H1 (cell line): Measurements from ENCODE around the gene FMNL1. TPM values are rescaled to one million over a fixed set of nuclear protein-coding genes. Genes with fewer than 3 reads are reported as not detected.

Source experiments
- CTCF ChIA-PET: fragments of 300-600 bp; sonication (Branson Sonifier 250); formaldehyde crosslinking; loops from one replicate; lab custom pipeline; 2021; ENCODE audit not compliant: partially characterized antibody; lab: Charles Lee
- POLR2A ChIA-PET: fragments of 300-600 bp; sonication (Branson Sonifier 250); formaldehyde crosslinking; loops from one replicate; lab custom pipeline; 2021; ENCODE audit warnings: inconsistent platforms; ENCODE audit not compliant: partially characterized antibody; lab: Charles Lee
- DNase-seq, 2 experiments: peaks; one replicate each; pipeline versions ENCODE4 v3.0.0 to v3.0.0-alpha.2; 2010 to 2022; ENCODE audit warnings: low spot score in 2 of 2, low read depth in 1 of 2, mixed read lengths in 1 of 2
- FAIRE-seq: peaks from 2 replicates; lab custom pipeline; 2011; peaks lifted over from hg19 to GRCh38; lab: Jason Lieb, UNC
- H2AFZ ChIP-seq: 2 replicates; pipeline ENCODE4 v1.8.1; 2012; ENCODE audit warnings: low read length, inconsistent platforms
- H2AK5ac ChIP-seq: 2 replicates; pipeline ENCODE4 v1.6.1; 2013; ENCODE audit warnings: low read depth, low read length
- H2BK120ac ChIP-seq: replicated peaks from 2 replicates; pipeline ENCODE3; 2013; ENCODE audit warnings: low read depth, low read length, inconsistent platforms
- H2BK12ac ChIP-seq: 2 replicates; pipeline ENCODE4 v1.6.1; 2013; ENCODE audit warnings: low read depth, low read length
- H2BK15ac ChIP-seq: 2 replicates; pipeline ENCODE4 v1.6.1; 2013; ENCODE audit warnings: low read length
- H2BK20ac ChIP-seq: 2 replicates; pipeline ENCODE4 v1.6.1; 2013; ENCODE audit warnings: low read length
- H2BK5ac ChIP-seq: 2 replicates; pipeline ENCODE4 v1.6.1; 2013; ENCODE audit warnings: low read depth, low read length
- H3K14ac ChIP-seq: 2 replicates; pipeline ENCODE4 v1.6.1; 2013; ENCODE audit warnings: inconsistent platforms; ENCODE audit not compliant: insufficient read length
- H3K18ac ChIP-seq: 2 replicates; pipeline ENCODE4 v1.6.1; 2013; ENCODE audit warnings: low read length; ENCODE audit errors: extremely low read depth
- H3K23ac ChIP-seq: 2 replicates; pipeline ENCODE4 v1.6.1; 2013; ENCODE audit warnings: inconsistent platforms; ENCODE audit not compliant: insufficient read length
- H3K23me2 ChIP-seq: 2 replicates; pipeline ENCODE4 v1.6.1; 2013; ENCODE audit warnings: low read depth, low read length
- H3K27ac ChIP-seq: 2 replicates; pipeline ENCODE4 v1.6.1; 2011; ENCODE audit warnings: low read depth, low read length, inconsistent platforms
- H3K27me3 ChIP-seq, 4 experiments: replicated peaks in 1 of 4; 1 replicate in 1 of 4; 2 replicates in 3 of 4; pipeline versions ENCODE4 v1.6.1 to v1.8.1; 2011 to 2013; ENCODE audit warnings: low read length in 3 of 4, mild to moderate bottlenecking in 3 of 4, inconsistent platforms in 2 of 4, mixed read lengths in 2 of 4, moderate library complexity in 1 of 4; ENCODE audit not compliant: control insufficient read depth in 3 of 4, insufficient read depth in 3 of 4; ENCODE audit errors: extremely low read depth in 1 of 4
- H3K36me3 ChIP-seq, 4 experiments: 2 replicates each; pipeline versions ENCODE4 v1.6.1 to v1.8.1; 2011 to 2013; ENCODE audit warnings: mild to moderate bottlenecking in 4 of 4, low read length in 3 of 4, moderate library complexity in 2 of 4, control low read depth in 1 of 4, inconsistent platforms in 1 of 4; ENCODE audit not compliant: insufficient read depth in 4 of 4, control insufficient read depth in 2 of 4
- H3K4ac ChIP-seq: replicated peaks from 2 replicates; pipeline ENCODE3; 2013; ENCODE audit warnings: low read length, low read depth, mixed read lengths, inconsistent platforms; ENCODE audit not compliant: insufficient read length
- H3K4me1 ChIP-seq, 4 experiments: replicated peaks in 1 of 4; 1 replicate in 1 of 4; 2 replicates in 3 of 4; pipeline versions ENCODE4 v1.6.1 to v1.8.1; 2011 to 2013; ENCODE audit warnings: low read length in 3 of 4, inconsistent platforms in 2 of 4, mixed read lengths in 1 of 4; ENCODE audit not compliant: insufficient read depth in 4 of 4, control insufficient read depth in 3 of 4
- H3K4me2 ChIP-seq, 2 experiments: 2 replicates each; pipeline versions ENCODE4 v1.6.1 to v1.8.1; 2011 to 2013; ENCODE audit warnings: low read depth in 2 of 2, low read length in 2 of 2, control low read depth in 1 of 2, inconsistent platforms in 1 of 2, mild to moderate bottlenecking in 1 of 2; ENCODE audit not compliant: insufficient read depth in 1 of 2
- H3K4me3 ChIP-seq, 4 experiments: fragments of 200-600, 300-600 bp in 1 of 4; sonication (generic), shearing (Covaris generic), sonication (Bioruptor Twin) in 1 of 4; 2 replicates each; pipeline versions ENCODE4 v1.5.1 to v1.8.1; 2011 to 2016; ENCODE audit warnings: low read length in 4 of 4, low read depth in 3 of 4, control low read depth in 2 of 4, inconsistent platforms in 2 of 4, mild to moderate bottlenecking in 2 of 4, mixed read lengths in 1 of 4, moderate library complexity in 1 of 4; ENCODE audit not compliant: insufficient read depth in 2 of 4; ENCODE audit errors: extremely low read depth in 1 of 4
- H3K56ac ChIP-seq: replicated peaks from 2 replicates; pipeline ENCODE3; 2013; ENCODE audit warnings: low read depth, mild to moderate bottlenecking, mixed read lengths, low read length, inconsistent platforms; ENCODE audit not compliant: insufficient read length
- H3K79me1 ChIP-seq: 2 replicates; pipeline ENCODE4 v1.6.1; 2013; ENCODE audit warnings: low read depth, low read length, control low read depth
- H3K79me2 ChIP-seq, 2 experiments: 2 replicates each; pipeline versions ENCODE4 v1.6.1 to v1.8.1; 2012 to 2013; ENCODE audit warnings: low read length in 2 of 2, mild to moderate bottlenecking in 2 of 2, inconsistent platforms in 1 of 2; ENCODE audit not compliant: insufficient read depth in 2 of 2, control insufficient read depth in 1 of 2
- H3K9ac ChIP-seq, 4 experiments: replicated peaks in 1 of 4; 1 replicate in 1 of 4; 2 replicates in 3 of 4; pipeline versions ENCODE4 v1.6.1 to v1.8.1; 2011 to 2013; ENCODE audit warnings: low read depth in 3 of 4, low read length in 3 of 4, control low read depth in 2 of 4, mild to moderate bottlenecking in 2 of 4, moderate library complexity in 2 of 4, inconsistent platforms in 1 of 4; ENCODE audit errors: extremely low read depth in 1 of 4
- H3K9me3 ChIP-seq, 2 experiments: 2 replicates each; pipeline versions ENCODE4 v1.6.1 to v1.8.1; 2012 to 2013; ENCODE audit warnings: mild to moderate bottlenecking in 2 of 2, moderate library complexity in 2 of 2, control low read depth in 1 of 2, inconsistent platforms in 1 of 2, low read depth in 1 of 2, low read length in 1 of 2, mixed read lengths in 1 of 2; ENCODE audit not compliant: insufficient read depth in 2 of 2
- H4K20me1 ChIP-seq, 2 experiments: replicated peaks in 1 of 2; 2 replicates each; pipeline versions ENCODE3 to v1.8.1; 2011 to 2013; ENCODE audit warnings: inconsistent platforms in 2 of 2, low read length in 2 of 2, mild to moderate bottlenecking in 1 of 2; ENCODE audit not compliant: insufficient read depth in 2 of 2, control insufficient read depth in 1 of 2
- H4K5ac ChIP-seq: 2 replicates; pipeline ENCODE4 v1.6.1; 2013; ENCODE audit warnings: low read length, low read depth, mixed read lengths, inconsistent platforms; ENCODE audit not compliant: insufficient read length
- H4K8ac ChIP-seq: 2 replicates; pipeline ENCODE4 v1.8.0; 2013; ENCODE audit warnings: mild to moderate bottlenecking, moderate library complexity, low read length, inconsistent platforms; ENCODE audit not compliant: insufficient read depth; ENCODE audit errors: extremely low read depth
- H4K91ac ChIP-seq: replicated peaks from 2 replicates; pipeline ENCODE3; 2013; ENCODE audit warnings: low read length, mixed read lengths, inconsistent platforms; ENCODE audit not compliant: insufficient read length
- BACH1 ChIP-seq: IDR thresholded peaks from 2 replicates; pipeline ENCODE4 v1.6.1; 2012; ENCODE audit warnings: low read length, improper control_type of control experiment
- CTBP2 ChIP-seq: IDR thresholded peaks from 2 replicates; pipeline ENCODE4 v1.7.0; 2011; ENCODE audit warnings: borderline replicate concordance, mild to moderate bottlenecking, moderate library complexity, mixed read lengths, low read length; ENCODE audit not compliant: insufficient read depth, insufficient read length
- JUND ChIP-seq: IDR thresholded peaks from 2 replicates; pipeline ENCODE4 v1.6.1; 2011; ENCODE audit warnings: mild to moderate bottlenecking, improper control_type of control experiment, low read length
- PHF8 ChIP-seq: fragments of 200-600 bp; sonication (generic); conservative IDR thresholded peaks from 2 replicates; pipeline ENCODE4 v1.7.1; 2012; ENCODE audit warnings: low read depth, mild to moderate bottlenecking, inconsistent platforms, low read length, moderate library complexity
- POLR2A ChIP-seq, 2 experiments: IDR thresholded peaks; 1 replicate in 1 of 2; 2 replicates in 1 of 2; pipeline ENCODE4 v1.6.1; 2011; ENCODE audit warnings: low read depth in 2 of 2, low read length in 2 of 2, mild to moderate bottlenecking in 2 of 2; ENCODE audit errors: control extremely low read depth in 1 of 2
- RFX5 ChIP-seq: IDR thresholded peaks from 2 replicates; pipeline ENCODE4 v1.6.1; 2011; ENCODE audit warnings: low read depth, low read length, improper control_type of control experiment, borderline replicate concordance
- SAP30 ChIP-seq: fragments of 300-600 bp; sonication (generic); IDR thresholded peaks from 2 replicates; pipeline ENCODE4 v1.7.1; 2012; ENCODE audit warnings: low read length, moderate library complexity, mild to moderate bottlenecking, inconsistent platforms; ENCODE audit not compliant: insufficient read depth, insufficient replicate concordance
- SIN3A ChIP-seq, 2 experiments: IDR thresholded peaks in 1 of 2; conservative IDR thresholded peaks in 1 of 2; 2 replicates each; pipeline ENCODE4 v1.6.1; 2011 to 2012; ENCODE audit warnings: low read length in 2 of 2, improper control_type of control experiment in 1 of 2, low read depth in 1 of 2, mild to moderate bottlenecking in 1 of 2
- SP2 ChIP-seq: IDR thresholded peaks from 2 replicates; pipeline ENCODE4 v1.6.1; 2012; ENCODE audit warnings: mild to moderate bottlenecking, low read length, inconsistent platforms
- TCF12 ChIP-seq: IDR thresholded peaks from 2 replicates; pipeline ENCODE4 v1.6.1; 2011; ENCODE audit warnings: low read depth, mild to moderate bottlenecking, low read length
- ZNF274 ChIP-seq: IDR thresholded peaks from 2 replicates; pipeline ENCODE4 v1.7.0; 2012; ENCODE audit warnings: low read length, borderline replicate concordance; ENCODE audit errors: extremely low read depth
- WGBS, 2 experiments: shearing (Covaris generic) in 1 of 2; methylation state at CpG; one replicate each; pipeline versions ENCODE4 v1.1.6 to v1.1.7; 2013 to 2015; ENCODE audit warnings: low lambda C conversion rate in 2 of 2, mixed read lengths in 2 of 2, inconsistent platforms in 1 of 2, low coverage in 1 of 2, missing lambda C conversion rate in 1 of 2; ENCODE audit not compliant: insufficient replicate concordance in 2 of 2, insufficient coverage in 1 of 2, insufficient read length in 1 of 2; ENCODE audit errors: extremely low coverage in 1 of 2, missing lambda C conversion rate in 1 of 2; 5-methylcytosine and 5-hydroxymethylcytosine counted together
- polyA plus RNA-seq, 7 experiments: library from polyadenylated mRNA; depleted of rRNA in 3 of 7; stranded (reverse) in 5 of 7; unstranded in 2 of 7; fragments of >200 nt in 5 of 7; fragments of 200-250 nt in 2 of 7; gene quantifications; 1 replicate in 5 of 7; 2 replicates in 1 of 7; 4 replicates in 1 of 7; pipeline versions ENCODE4 v1.2.1 to v1.2.3, GENCODE V29; 2011 to 2013; ENCODE audit warnings: missing spikeins in 2 of 7, mixed read lengths in 2 of 7
- total RNA-seq: library from RNA; stranded (reverse); fragmentation: NEBNext Ultra II Directional; extraction: Animal tissue kit (Norgen Biotek cat#: 25700); gene quantifications from 2 replicates; pipeline ENCODE4 v1.2.1, GENCODE V29; 2021
- TF ChIP-seq, protein P1 (sequence below): IDR thresholded peaks from 2 replicates; pipeline ENCODE4 v1.6.1; 2012; ENCODE audit warnings: inconsistent platforms

The FMNL1 gene
- total and polyA plus RNA-seq, 2 of the 8 experiments (the other 6 are each of a cell fraction or from before 2014, with no cell fraction given): 2.5 to 8.6 TPM

DNA sequence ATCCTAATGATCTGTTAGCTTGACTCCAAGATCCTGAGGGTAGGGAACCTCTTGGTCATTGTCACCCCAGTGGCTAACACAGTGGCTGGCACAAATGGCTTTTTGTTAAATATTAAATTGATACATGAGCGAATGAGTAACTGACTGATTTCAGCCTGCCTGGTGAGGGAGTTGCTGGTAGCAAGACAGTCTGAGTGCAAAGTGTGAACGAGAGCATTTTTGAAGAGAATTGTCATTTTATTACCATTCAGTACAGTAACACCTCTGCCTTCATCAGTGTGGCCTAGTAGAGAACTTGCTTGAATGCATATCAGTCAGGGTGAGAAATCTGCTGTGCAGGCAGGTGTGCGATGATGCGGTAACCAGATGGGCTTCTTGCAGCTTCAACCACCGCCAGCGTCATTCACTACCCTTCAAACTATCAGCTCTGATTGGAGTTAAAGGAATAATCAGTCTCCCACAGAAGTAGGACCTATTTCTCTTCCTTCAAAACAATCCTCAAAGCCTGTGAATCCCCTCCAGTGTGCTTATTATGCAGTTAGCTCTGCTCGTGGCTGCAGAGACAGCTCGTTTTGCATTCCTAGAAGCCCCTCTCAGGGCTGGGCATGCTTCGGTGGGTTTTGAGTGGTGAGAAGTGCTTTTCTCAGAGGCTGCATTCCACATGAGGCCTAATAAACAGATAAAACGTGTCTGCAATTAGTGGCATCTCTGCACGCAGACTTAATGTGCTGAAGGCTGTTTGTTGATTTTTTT lies 31.0 kb upstream of the FMNL1 start:
- H2BK120ac ChIP-seq: no peak overlapping the region
- CTCF ChIA-PET: interaction anchor here (0.7 to 3.6 kb wide), 8 partner anchors 28 to 72 kb away, joined by 3 to 22 read pairs (median 5); partner anchors contain the start of genes ACBD4, HEXIM1 and HEXIM2
- no peaks in the 10 kb centered on the region for H3K79me1 ChIP-seq
- no peaks in the 10 kb centered on the region for H4K20me1 ChIP-seq
- H2BK15ac ChIP-seq: no peak overlapping the region
- H3K4me2 ChIP-seq: no peak overlapping the region
- H4K5ac ChIP-seq: no peak overlapping the region
- H3K23me2 ChIP-seq: no peaks in the 10 kb centered on the region
- no peak overlapping the region for H3K23ac ChIP-seq
- no peak overlapping the region for H3K4me3 ChIP-seq
- no peak overlapping the region for H3K14ac ChIP-seq
- WGBS, 2 experiments: 87% methylated on average over 11 of the region's 11 CpGs; no CpG with 5 or more reads in 1 of the 2 experiments
- no peaks in the 10 kb centered on the region for H3K4me1 ChIP-seq
- H4K8ac ChIP-seq: no peak overlapping the region
- POLR2A ChIA-PET: interaction anchor here (0.8 to 2.2 kb wide), 6 partner anchors 18 to 58 kb away, joined by 3 to 19 read pairs (median 4); partner anchors contain the start of genes HEXIM1 and HEXIM2
- no peak overlapping the region for H2AFZ ChIP-seq
- H4K91ac ChIP-seq: no peak overlapping the region
- H3K9ac ChIP-seq: no peak overlapping the region
- H3K27ac ChIP-seq: no peak overlapping the region
- no peak overlapping the region for H3K56ac ChIP-seq
- H3K4ac ChIP-seq: no peak overlapping the region
- DNase-seq (no peak), FAIRE-seq (no peak)
- no peak overlapping the region for H2BK12ac ChIP-seq
- H3K18ac ChIP-seq: no peak overlapping the region
- no peaks in the 10 kb centered on the region for H3K9me3 ChIP-seq
- H2BK20ac ChIP-seq: no peak overlapping the region
- no peaks in the 10 kb centered on the region for H3K79me2 ChIP-seq
- H3K36me3 ChIP-seq: no peaks in the 10 kb centered on the region
- H2BK5ac ChIP-seq: no peak overlapping the region
- H3K27me3 ChIP-seq: no peaks in the 10 kb centered on the region
- H2AK5ac ChIP-seq: no peak overlapping the region
- no peak for TF ChIP-seq TCF12
- no peak for TF ChIP-seq JUND
- TF ChIP-seq, protein P1, sequence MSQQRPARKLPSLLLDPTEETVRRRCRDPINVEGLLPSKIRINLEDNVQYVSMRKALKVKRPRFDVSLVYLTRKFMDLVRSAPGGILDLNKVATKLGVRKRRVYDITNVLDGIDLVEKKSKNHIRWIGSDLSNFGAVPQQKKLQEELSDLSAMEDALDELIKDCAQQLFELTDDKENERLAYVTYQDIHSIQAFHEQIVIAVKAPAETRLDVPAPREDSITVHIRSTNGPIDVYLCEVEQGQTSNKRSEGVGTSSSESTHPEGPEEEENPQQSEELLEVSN: no peak
- TF ChIP-seq CTBP2: no peak
- TF ChIP-seq SP2: no peak
- no peak for TF ChIP-seq SAP30
- no peak for TF ChIP-seq BACH1
- no peak for TF ChIP-seq SIN3A (conservative IDR thresholded peaks at IDR 0.05 in 1 of 2, IDR thresholded peaks at IDR 0.05 in 1 of 2; ENCODE audit: low read depth in 1 of 2, low read length in 2 of 2)
- TF ChIP-seq ZNF274: no peak
- TF ChIP-seq RFX5: no peak
- no peak for TF ChIP-seq POLR2A (IDR thresholded peaks at IDR 0.05; ENCODE audit: control extremely low read depth in 1 of 2, low read depth in 2 of 2, low read length in 2 of 2)
- no peak for TF ChIP-seq PHF8
